OCI-LY1 (cell line): ENCODE data around the gene GALNTL6.

ENCODE experiments used
- EZH2 ChIP-seq: fragments of 200-600 bp; sonication (generic), shearing (Covaris generic); IDR thresholded peaks from 2 replicates; pipeline ENCODE4 v1.8.0; 2017; ENCODE audit warnings: borderline replicate concordance, mixed run types, mild to moderate bottlenecking, antibody characterized with exemption, low read length, moderate library complexity, mixed read lengths
- TF ChIP-seq, protein P1 (sequence below): fragments of 200-600 bp; sonication (generic), shearing (Covaris generic); IDR thresholded peaks from 2 replicates; pipeline ENCODE4 v1.5.1; 2017; ENCODE audit warnings: mild to moderate bottlenecking, antibody characterized with exemption, low read length, moderate library complexity, mixed read lengths

GRCh38 chr4:171947400-171947799 lies 134.2 kb downstream of the GALNTL6 start:
- TF ChIP-seq, protein P1, sequence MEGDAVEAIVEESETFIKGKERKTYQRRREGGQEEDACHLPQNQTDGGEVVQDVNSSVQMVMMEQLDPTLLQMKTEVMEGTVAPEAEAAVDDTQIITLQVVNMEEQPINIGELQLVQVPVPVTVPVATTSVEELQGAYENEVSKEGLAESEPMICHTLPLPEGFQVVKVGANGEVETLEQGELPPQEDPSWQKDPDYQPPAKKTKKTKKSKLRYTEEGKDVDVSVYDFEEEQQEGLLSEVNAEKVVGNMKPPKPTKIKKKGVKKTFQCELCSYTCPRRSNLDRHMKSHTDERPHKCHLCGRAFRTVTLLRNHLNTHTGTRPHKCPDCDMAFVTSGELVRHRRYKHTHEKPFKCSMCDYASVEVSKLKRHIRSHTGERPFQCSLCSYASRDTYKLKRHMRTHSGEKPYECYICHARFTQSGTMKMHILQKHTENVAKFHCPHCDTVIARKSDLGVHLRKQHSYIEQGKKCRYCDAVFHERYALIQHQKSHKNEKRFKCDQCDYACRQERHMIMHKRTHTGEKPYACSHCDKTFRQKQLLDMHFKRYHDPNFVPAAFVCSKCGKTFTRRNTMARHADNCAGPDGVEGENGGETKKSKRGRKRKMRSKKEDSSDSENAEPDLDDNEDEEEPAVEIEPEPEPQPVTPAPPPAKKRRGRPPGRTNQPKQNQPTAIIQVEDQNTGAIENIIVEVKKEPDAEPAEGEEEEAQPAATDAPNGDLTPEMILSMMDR = no peak
- no peak for TF ChIP-seq EZH2
